RWPE1 (cell line): ENCODE results near the gene CENPF.

Source experiments
- CTCF ChIA-PET: fragments of 350-600 bp; sonication (Branson Sonifier 250); formaldehyde crosslinking; extraction: SDS; loops from one replicate; lab custom pipeline; 2021; lab: Yijun Ruan, JAX
- POLR2A ChIA-PET: fragments of 400-600 bp; formaldehyde crosslinking; extraction: SDS; loops from one replicate; lab custom pipeline; 2020; ENCODE audit warnings: antibody characterized with exemption; ENCODE audit not compliant: low non-redundant PET; lab: Yijun Ruan, JAX
- DNase-seq: peaks from one replicate; pipeline ENCODE4 v3.0.0; 2012; ENCODE audit warnings: low spot score
- H3K27ac ChIP-seq: fragments of 450-650 bp; 2 replicates; pipeline ENCODE4 v1.5.1; 2017
- TF ChIP-seq, protein P1 (sequence below): fragments of 450-650 bp; conservative IDR thresholded peaks from 2 replicates; pipeline ENCODE4 v1.5.1; 2017; ENCODE audit warnings: low read depth, mild to moderate bottlenecking

Gene CENPF

DNA sequence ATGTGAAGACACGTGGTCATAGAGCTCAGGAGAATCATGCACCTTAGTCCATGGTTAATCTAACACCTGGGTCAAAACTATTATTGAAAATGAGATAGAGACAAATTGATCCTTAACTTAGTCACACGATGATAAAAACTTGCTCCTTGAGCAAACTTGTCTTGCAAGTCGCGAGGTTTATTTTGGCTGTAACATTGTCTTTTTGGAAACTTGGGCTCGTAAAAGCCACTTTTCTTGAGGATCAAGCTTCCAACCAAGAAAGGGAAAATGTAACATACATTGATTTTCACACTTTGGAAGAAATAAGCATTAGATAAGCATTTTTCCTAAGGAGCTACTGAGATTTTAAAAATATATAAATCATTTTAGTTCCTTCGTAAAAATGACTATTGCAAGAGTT is 19.9 kb upstream of the CENPF start:
- ChIA-PET POLR2A (interaction anchor here (0.6 kb wide), 1 partner anchor 61 kb away, joined by 4 read pairs; no protein-coding TSS in a partner anchor), CTCF (interaction anchor here (4.5 kb wide), 1 partner anchor 250 kb away, joined by 31 read pairs; no protein-coding TSS in a partner anchor)
- TF ChIP-seq, protein P1, sequence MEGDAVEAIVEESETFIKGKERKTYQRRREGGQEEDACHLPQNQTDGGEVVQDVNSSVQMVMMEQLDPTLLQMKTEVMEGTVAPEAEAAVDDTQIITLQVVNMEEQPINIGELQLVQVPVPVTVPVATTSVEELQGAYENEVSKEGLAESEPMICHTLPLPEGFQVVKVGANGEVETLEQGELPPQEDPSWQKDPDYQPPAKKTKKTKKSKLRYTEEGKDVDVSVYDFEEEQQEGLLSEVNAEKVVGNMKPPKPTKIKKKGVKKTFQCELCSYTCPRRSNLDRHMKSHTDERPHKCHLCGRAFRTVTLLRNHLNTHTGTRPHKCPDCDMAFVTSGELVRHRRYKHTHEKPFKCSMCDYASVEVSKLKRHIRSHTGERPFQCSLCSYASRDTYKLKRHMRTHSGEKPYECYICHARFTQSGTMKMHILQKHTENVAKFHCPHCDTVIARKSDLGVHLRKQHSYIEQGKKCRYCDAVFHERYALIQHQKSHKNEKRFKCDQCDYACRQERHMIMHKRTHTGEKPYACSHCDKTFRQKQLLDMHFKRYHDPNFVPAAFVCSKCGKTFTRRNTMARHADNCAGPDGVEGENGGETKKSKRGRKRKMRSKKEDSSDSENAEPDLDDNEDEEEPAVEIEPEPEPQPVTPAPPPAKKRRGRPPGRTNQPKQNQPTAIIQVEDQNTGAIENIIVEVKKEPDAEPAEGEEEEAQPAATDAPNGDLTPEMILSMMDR = no peak

DNA sequence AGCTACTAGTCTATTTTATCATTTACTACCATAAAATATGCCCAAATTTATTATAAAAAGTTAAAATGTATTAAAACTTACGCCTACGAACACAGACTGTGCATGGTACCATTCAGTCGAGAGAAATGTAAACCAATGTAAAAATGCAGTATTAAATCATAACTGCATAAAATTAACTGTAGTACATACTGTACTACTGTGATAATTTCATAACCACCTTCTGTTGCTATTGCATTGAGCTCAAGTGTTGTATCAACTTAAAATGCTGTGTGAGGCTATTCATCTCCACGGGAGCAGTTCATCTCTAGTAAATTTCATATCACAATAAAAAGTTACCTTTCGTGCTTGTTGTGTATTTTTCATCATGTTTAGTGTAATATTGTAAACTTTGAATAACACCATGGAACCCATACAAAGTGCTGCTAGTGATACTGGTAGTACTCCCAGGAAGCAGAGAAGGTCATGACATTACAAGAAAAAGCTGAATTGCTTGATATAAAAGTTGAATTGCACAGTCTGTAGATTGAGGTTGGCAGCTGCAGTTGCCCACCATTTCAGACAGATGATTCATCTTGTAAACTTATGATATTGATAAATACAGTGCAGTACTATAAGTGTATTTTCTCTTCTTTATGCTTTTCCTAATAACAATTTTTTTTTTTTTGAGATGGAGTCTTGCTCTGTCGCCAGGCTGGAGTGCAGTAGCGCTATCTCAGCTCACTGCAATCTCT is 19.0 kb upstream of the CENPF start:
- peak overlapping the region; percentile 71 for H3K27ac ChIP-seq
- ChIA-PET CTCF (interaction anchor here (1.1 to 4.5 kb wide), 4 partner anchors 10 to 353 kb away, joined by 3 to 31 read pairs (median 4); no protein-coding TSS in a partner anchor), POLR2A (interaction anchor here (0.5 to 1.0 kb wide), 3 partner anchors 33 to 62 kb away, joined by 3 to 6 read pairs (median 4); partner anchors contain the start of gene PTPN14)
- TF ChIP-seq, protein P1 = no peak
- DNase-seq = no peak

More for the DNA sequence above, 19.9 kb upstream of the CENPF start:
- H3K27ac ChIP-seq = no peak overlapping the region
- no peak for DNase-seq

DNA sequence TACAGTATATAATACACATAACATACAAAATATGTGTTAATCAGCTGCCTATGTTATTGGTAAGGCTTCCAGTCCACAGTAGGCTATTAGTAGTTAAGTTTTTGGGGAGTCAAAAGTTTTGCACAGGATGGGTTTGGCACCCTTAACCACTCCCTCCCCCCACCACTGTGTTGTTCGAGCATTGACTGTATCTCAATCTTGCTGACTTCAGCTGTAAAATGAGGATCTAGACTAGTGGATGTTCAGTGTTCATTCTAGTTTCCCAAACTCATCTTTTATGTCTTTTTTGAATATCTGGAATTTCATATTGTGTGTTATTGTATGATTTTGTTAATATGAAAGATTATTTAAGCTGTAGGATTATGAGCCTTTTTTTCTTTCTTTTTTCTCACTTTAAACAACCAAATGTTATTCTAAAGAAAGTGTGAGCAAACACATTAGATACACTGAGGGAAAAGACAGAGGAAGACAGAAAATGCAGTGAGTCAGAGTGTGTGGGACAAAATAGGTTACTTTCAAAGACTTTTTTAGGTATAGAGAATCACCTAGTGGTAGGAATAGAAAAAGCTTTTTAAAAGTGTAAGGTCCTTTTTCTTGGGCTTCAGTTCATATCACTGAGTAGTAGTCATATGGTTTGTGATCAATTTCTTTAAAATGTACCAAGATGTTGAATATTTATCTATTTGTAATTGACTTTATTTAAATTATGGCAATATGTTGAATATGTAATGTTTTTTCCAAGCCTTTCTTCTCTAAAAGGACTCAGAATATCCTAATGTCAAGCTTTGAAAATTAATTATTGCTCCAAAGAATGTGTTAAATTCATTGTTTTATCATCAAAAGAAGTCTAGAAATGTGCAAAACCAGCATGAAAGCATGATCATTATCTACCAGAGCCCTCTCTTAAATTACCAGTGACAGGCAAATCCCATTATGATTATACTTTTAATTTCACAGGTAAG is 17.9 kb upstream of the CENPF start:
- peak overlapping the region; percentile 71 for H3K27ac ChIP-seq
- CTCF ChIA-PET = interaction anchor here (0.5 to 4.5 kb wide), 20 partner anchors 11 to 354 kb away, joined by 3 to 31 read pairs (median 3); no protein-coding TSS in a partner anchor
- TF ChIP-seq, protein P1 = peak; percentile 96
- peak; percentile 54 for DNase-seq
- POLR2A ChIA-PET = interaction anchor here (0.5 to 1.0 kb wide), 2 partner anchors 34 to 60 kb away, joined by 3 to 6 read pairs; partner anchors contain the start of gene PTPN14

DNA sequence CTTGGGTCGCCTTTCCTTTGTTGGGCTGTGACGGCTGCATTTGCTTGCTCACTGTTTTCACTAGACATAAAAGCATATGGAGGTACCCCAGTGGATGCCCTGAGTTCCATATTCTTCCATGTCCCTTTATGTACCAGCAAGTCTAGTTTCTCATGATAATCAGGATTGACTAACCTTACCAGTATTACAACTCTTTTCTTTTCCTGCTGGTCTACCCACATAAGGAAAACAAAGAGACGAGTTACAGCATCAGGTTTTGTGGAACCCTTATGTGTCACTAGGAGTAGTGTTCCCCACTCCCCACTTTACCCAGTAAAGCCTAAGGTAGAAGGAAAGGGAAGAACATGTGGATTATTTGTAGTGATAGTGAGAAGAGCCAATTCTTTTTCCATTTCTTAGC is 16.4 kb upstream of the CENPF start:
- ChIA-PET CTCF (interaction anchor here (0.7 to 1.5 kb wide), 2 partner anchors 255 to 718 kb away, joined by 4 to 5 read pairs; no protein-coding TSS in a partner anchor), POLR2A (no interaction called here)
- TF ChIP-seq, protein P1 = no peak
- no peak for DNase-seq
- no peak overlapping the region for H3K27ac ChIP-seq

DNA sequence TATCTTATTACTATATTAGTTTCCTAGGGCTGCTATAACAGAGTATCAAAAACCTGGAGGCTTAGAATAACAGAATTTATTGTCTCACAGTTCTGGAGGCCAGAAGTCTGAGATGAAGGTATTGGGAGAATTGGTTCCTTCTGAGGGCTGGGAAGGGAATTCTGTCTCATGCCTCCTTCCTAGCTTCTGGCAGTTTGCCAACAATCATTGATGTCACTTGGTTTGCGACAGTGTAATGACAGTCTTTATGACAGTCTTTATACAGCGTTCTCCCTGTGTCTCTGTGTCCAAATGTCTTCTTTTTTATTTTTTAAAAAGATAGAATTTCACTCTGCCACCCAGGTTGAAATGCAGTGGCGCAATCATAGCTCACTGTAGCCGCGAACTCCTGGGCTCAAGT is 15.8 kb upstream of the CENPF start:
- no peak for DNase-seq
- TF ChIP-seq, protein P1 = no peak
- ChIA-PET CTCF (interaction anchor here (0.7 to 1.5 kb wide), 2 partner anchors 256 to 718 kb away, joined by 4 to 5 read pairs; no protein-coding TSS in a partner anchor), POLR2A (no interaction called here)
- H3K27ac ChIP-seq = no peak overlapping the region
